T1000 (cell line): ENCODE measurements around the gene IPO5.

Source experiments
- DNase-seq: peaks from one replicate; lab custom pipeline; 2025; ENCODE audit warnings: mixed read lengths; lab: John Stamatoyannopoulos, UW

The IPO5 gene

GRCh38 chr13:98059276-98059675, 105.8 kb downstream of the IPO5 start:
- DNase-seq = no peak

GRCh38 chr13:98060282-98060681, 106.8 kb downstream of the IPO5 start:
- no peak for DNase-seq

GRCh38 chr13:98065468-98065867, 112.0 kb downstream of the IPO5 start:
- no peak for DNase-seq

DNA sequence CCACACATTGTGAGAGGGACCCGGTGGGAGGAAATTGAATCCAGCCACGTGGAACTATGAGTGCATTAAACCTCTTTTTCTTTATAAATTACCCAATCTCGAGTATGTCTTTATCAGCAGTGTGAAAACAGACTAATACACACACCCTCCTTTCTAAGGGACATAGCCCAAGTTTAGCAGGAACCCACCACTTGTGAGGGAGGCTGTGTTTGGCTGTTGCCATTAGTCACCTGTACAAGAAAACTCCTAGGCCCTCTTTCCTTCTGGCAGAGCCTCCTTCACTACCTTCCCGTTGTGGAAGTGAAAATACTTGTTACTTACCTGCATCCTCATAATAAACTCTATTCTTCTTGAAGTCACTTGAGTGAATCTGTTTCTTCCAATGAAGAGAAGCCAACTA, 113.2 kb downstream of the IPO5 start:
- DNase-seq = no peak

DNA sequence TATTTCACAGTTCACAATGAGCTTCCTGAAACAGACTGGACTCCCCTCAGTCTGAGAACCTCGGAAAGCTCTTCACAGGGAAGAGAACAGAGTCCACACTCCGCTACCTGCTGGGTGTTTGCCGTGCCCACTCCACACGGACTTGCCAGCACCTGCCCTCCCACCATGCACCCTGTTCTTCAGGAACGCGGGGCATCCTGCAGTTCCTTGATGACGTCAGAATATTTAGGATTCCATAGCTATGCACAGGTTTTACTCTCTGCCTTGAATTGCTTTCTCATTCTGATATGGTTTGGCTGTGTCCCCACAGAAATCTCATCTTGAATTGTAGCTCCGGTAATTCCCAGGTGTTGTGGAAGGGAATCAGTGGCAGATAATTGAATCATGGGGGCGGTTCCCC, 115.0 kb downstream of the IPO5 start:
- no peak for DNase-seq

DNA sequence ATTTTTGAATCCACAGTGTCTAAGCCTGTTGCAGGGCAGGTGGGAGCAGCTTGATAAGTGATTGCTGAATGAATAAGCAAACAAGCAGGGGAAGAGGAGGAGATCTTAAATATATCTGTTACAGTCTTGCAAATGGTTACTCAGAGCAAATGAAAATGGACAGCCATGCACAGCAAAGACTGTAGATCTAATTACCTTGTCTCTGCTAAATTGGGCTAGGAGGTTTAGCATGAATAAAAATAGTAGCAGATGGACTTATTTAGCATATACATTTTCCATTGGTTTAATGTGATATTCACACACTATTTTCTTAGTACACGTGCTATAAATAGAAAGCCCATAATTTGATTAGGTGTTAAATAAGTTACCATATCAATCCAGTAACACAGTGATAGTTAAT, 116.5 kb downstream of the IPO5 start:
- no peak for DNase-seq

DNA sequence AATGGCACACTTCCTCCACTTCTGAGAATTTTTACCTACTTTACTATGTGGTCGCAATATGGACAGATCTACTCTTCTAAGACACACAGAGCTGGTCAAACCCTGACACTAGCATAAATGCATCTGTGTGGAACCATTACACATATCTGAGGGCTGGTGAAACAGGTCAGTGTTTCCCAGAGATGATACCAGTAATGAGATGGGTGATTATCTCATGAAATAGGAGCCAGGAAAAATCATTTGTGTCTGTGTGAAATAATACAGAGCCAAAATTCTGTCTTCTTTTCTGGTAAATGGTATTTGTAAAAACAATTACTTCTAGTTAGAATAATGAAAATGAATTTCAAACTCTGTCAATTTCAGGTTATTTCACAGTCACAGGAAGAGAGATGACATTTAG, 117.8 kb downstream of the IPO5 start:
- no peak for DNase-seq

GRCh38 chr13:98072476-98072875, 119.0 kb downstream of the IPO5 start:
- no peak for DNase-seq
